ENCODE data around the gene PLCB1.

PLCB1 gene

GRCh38 chr20:8118039-8118438 is 14.0 kb upstream of the PLCB1 start:
- no peak for TF ChIP-seq JUND (IDR thresholded peaks at IDR 0.05; ENCODE audit: low read depth)
- in situ Hi-C loops (cut with HindIII; ENCODE audit: low pct_unique_long_range_greater_than_20kb, low sequenced_read_pairs), result no loop called here
- DNase-seq (ENCODE audit: low read depth in 1 of 2, low spot score in 1 of 2), result no peak

GRCh38 chr20:8118760-8119159 is 13.3 kb upstream of the PLCB1 start:
- DNase-seq (ENCODE audit: low read depth in 1 of 2, low spot score in 1 of 2), result no peak
- TF ChIP-seq JUND (IDR thresholded peaks at IDR 0.05; ENCODE audit: low read depth), result no peak
- in situ Hi-C loops (cut with HindIII; ENCODE audit: low pct_unique_long_range_greater_than_20kb, low sequenced_read_pairs), result no loop called here

GRCh38 chr20:8121666-8122065 is 10.4 kb upstream of the PLCB1 start:
- no peak for TF ChIP-seq JUND (IDR thresholded peaks at IDR 0.05; ENCODE audit: low read depth)
- in situ Hi-C loops (cut with HindIII; ENCODE audit: low pct_unique_long_range_greater_than_20kb, low sequenced_read_pairs), result no loop called here
- DNase-seq (ENCODE audit: low read depth in 1 of 2, low spot score in 1 of 2), result peak; percentile 21 to 60

- no peak for TF ChIP-seq JUND (IDR thresholded peaks at IDR 0.05; ENCODE audit: low read depth)
- in situ Hi-C loops (cut with HindIII; ENCODE audit: low pct_unique_long_range_greater_than_20kb, low sequenced_read_pairs), result no loop called here
- no peak for DNase-seq (ENCODE audit: low read depth in 1 of 2, low spot score in 1 of 2)
These were observed 7.4 kb upstream of the PLCB1 start for GRCh38 chr20:8124639-8125038.

GRCh38 chr20:8126181-8126580 is 5.9 kb upstream of the PLCB1 start:
- TF ChIP-seq JUND (IDR thresholded peaks at IDR 0.05; ENCODE audit: low read depth), result no peak
- DNase-seq (ENCODE audit: low read depth in 1 of 2, low spot score in 1 of 2), result no peak
- in situ Hi-C loops (cut with HindIII; ENCODE audit: low pct_unique_long_range_greater_than_20kb, low sequenced_read_pairs), result no loop called here

DNA sequence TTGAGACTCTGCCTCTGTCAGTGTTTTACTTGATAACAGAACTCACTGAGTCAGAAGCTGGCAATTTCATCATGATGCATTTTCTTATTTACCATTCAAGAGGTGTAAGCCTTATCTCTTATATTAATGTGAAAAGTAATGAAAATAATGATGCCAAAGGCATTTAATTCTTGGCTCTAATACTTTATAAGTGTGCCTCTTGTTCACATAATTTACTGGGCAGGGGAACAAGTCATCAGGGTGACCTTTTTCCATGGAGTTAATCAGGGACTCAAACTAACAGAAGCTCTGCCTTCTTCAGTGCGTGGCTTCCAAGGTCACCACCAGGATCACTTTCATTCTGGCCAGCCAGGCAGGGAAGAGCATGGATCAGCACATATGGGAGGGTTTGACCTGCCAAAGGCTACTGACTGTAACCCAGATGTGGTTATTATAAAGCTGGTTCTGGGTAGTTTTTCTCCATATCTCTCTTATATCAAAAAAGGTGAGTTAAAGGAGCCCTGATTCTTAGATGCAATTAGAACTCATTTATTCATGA is 5.2 kb upstream of the PLCB1 start:
- in situ Hi-C loops (cut with HindIII; ENCODE audit: low pct_unique_long_range_greater_than_20kb, low sequenced_read_pairs), result no loop called here
- TF ChIP-seq JUND (IDR thresholded peaks at IDR 0.05; ENCODE audit: low read depth), result no peak
- DNase-seq (ENCODE audit: low read depth in 1 of 2, low spot score in 1 of 2), result no peak

DNA sequence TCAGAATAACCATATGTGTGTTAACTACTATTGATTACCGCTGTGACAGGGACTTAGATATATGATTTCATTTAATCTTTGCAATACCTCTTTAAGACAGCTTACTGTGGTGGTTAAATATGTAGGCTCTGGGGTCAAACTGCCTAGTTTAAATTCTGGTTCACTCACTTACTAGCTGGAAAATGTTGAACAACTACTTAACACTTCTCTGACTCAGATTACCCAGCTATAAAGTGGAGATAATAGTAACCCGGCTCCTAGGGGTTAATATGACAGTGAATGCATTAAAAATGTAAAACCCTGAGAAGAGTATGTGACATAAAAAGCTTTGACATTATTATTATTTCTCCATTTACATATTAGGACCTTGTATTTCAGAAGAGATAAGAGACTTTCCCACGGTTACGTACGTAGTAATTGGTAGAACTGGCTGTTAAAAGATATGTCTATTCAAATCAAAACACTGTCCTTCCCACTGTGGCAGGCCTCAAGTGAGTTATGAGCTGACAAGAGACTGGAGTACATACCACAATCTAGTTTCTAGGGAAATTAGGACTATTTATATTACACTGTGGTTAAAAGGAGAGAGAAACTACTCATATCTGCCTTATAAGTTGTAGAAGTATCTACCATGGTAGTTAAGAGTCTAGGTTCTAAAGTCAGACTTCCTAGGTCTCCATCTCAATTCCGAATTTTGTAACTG is 4.4 kb upstream of the PLCB1 start:
- in situ Hi-C loops (cut with HindIII; ENCODE audit: low pct_unique_long_range_greater_than_20kb, low sequenced_read_pairs), result no loop called here
- no peak for DNase-seq (ENCODE audit: low read depth in 1 of 2, low spot score in 1 of 2)
- TF ChIP-seq JUND (IDR thresholded peaks at IDR 0.05; ENCODE audit: low read depth), result no peak

DNA sequence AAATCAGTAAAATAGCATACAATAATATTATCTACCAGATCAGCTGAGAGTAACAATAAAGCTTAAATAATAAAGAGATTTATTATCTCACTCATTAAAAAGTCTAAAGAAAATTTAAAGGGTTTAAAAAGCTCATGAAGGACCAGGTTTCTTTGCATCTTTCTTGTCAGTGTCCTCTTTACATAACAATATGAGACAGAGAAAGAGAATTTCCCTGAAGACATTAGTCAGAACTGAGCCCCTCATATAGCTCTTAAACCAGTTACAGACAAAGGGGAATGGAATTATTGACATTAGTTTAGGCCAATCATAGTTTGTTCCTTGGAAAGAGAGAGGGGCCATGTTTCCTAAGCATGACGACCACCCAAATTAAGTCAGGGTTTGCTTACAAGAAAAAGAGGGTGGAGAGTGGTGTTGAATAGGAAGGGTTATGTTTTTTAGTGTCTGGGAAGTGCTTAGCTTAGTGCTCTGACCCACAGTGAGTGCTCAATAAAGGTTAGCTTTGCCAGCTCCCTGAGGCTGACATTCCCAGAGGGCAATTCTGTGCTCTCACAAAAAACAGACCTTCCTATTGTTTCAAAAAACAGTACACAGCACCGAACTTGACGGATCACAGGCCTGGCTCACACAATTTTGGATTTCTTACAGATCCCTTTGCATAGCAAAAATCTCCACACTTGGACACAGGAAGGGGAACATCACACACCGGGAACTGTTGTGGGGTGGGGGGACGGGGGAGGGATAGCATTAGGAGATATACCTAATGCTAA is 3.6 kb upstream of the PLCB1 start:
- DNase-seq (ENCODE audit: low read depth in 1 of 2, low spot score in 1 of 2), result no peak
- no peak for TF ChIP-seq JUND (IDR thresholded peaks at IDR 0.05; ENCODE audit: low read depth)
- in situ Hi-C loops (cut with HindIII; ENCODE audit: low pct_unique_long_range_greater_than_20kb, low sequenced_read_pairs), result no loop called here

GRCh38 chr20:8129211-8129976 is 2.7 kb upstream of the PLCB1 start:
- TF ChIP-seq JUND (IDR thresholded peaks at IDR 0.05; ENCODE audit: low read depth), result no peak
- in situ Hi-C loops (cut with HindIII; ENCODE audit: low pct_unique_long_range_greater_than_20kb, low sequenced_read_pairs), result no loop called here

GRCh38 chr20:8130840-8131526 is 1.1 kb upstream of the PLCB1 start:
- no peak for TF ChIP-seq JUND (IDR thresholded peaks at IDR 0.05; ENCODE audit: low read depth)
- DNase-seq (ENCODE audit: low read depth in 1 of 2, low spot score in 1 of 2), result no peak
- in situ Hi-C loops (cut with HindIII; ENCODE audit: low pct_unique_long_range_greater_than_20kb, low sequenced_read_pairs), result no loop called here

More at GRCh38 chr20:8129211-8129976, 2.7 kb upstream of the PLCB1 start:
- no peak for DNase-seq (ENCODE audit: low read depth in 1 of 2, low spot score in 1 of 2)

- in situ Hi-C loops (cut with HindIII; ENCODE audit: low pct_unique_long_range_greater_than_20kb, low sequenced_read_pairs), result no loop called here
- DNase-seq (ENCODE audit: low read depth in 1 of 2, low spot score in 1 of 2), result peak; percentile 16 to 31
- TF ChIP-seq JUND (IDR thresholded peaks at IDR 0.05; ENCODE audit: low read depth), result no peak
These were observed 631 bp downstream of the PLCB1 start for GRCh38 chr20:8132484-8133309.

Data from T47D (cell line).